IMR-90 (cell line): ENCODE data around the gene PES1. TPM values are rescaled to one million over a fixed set of nuclear protein-coding genes. Genes with fewer than 3 reads are reported as not detected.

ENCODE experiments used
- ATAC-seq: fragments of 200-7000 bp; cut with Tn5 transposase; 2 replicates; pipeline ENCODE4 v1.9.1; 2020; ENCODE audit warnings: low read depth, mild to moderate bottlenecking, moderate library complexity
- BruUV-seq: library from RNA; stranded (reverse); fragments of 400-500 nt; replicated peaks from 2 replicates; lab custom pipeline; 2021; lab: Mats Ljungman, UMichigan
- CTCF ChIA-PET: fragments of 300-600 bp; formaldehyde crosslinking; extraction: SDS; loops from one replicate; lab custom pipeline; 2021; ENCODE audit warnings: antibody characterized with exemption; lab: Yijun Ruan, JAX
- POLR2A ChIA-PET: fragments of 300-600 bp; sonication (Branson Sonifier 250); formaldehyde crosslinking; loops from one replicate; lab custom pipeline; 2022; ENCODE audit warnings: antibody characterized with exemption; ENCODE audit not compliant: unreplicated experiment; lab: Charles Lee
- DNase-seq: peaks from one replicate; pipeline ENCODE4 v3.0.0; 2013
- H2AFZ ChIP-seq: replicated peaks from 2 replicates; pipeline ENCODE3; 2013; ENCODE audit warnings: low read length, mild to moderate bottlenecking; ENCODE audit not compliant: poor library complexity
- H2AK5ac ChIP-seq: 2 replicates; pipeline ENCODE4 v1.6.1; 2013; ENCODE audit warnings: low read depth, low read length, inconsistent platforms
- H2AK9ac ChIP-seq: replicated peaks from 2 replicates; pipeline ENCODE3; 2013; ENCODE audit warnings: mild to moderate bottlenecking, low read depth, low read length, moderate library complexity; ENCODE audit not compliant: poor library complexity
- H2BK120ac ChIP-seq: 2 replicates; pipeline ENCODE4 v1.6.1; 2013; ENCODE audit warnings: low read depth, low read length, inconsistent platforms
- H2BK15ac ChIP-seq: 3 replicates; pipeline ENCODE4 v1.6.1; 2013; ENCODE audit warnings: low read depth, low read length, inconsistent platforms
- H2BK20ac ChIP-seq: 2 replicates; pipeline ENCODE4 v1.6.1; 2013; ENCODE audit warnings: low read depth, mild to moderate bottlenecking, inconsistent platforms, low read length, moderate library complexity
- H2BK5ac ChIP-seq: 2 replicates; pipeline ENCODE4 v1.6.1; 2013; ENCODE audit warnings: mild to moderate bottlenecking, low read depth, low read length, inconsistent platforms; ENCODE audit not compliant: poor library complexity, severe bottlenecking
- H3K14ac ChIP-seq: replicated peaks from 2 replicates; pipeline ENCODE4 v1.6.1; 2013; ENCODE audit warnings: low read depth, low read length, inconsistent platforms
- H3K18ac ChIP-seq: 2 replicates; pipeline ENCODE4 v1.6.1; 2013; ENCODE audit warnings: low read depth, low read length, control low read depth
- H3K23ac ChIP-seq: 2 replicates; pipeline ENCODE4 v1.6.1; 2013; ENCODE audit warnings: low read depth, low read length, inconsistent platforms
- H3K27ac ChIP-seq: 2 replicates; pipeline ENCODE4 v1.5.1; 2013; ENCODE audit warnings: mild to moderate bottlenecking, control low read depth, low read length; ENCODE audit not compliant: insufficient read depth
- H3K27me3 ChIP-seq: 2 replicates; pipeline ENCODE4 v1.6.1; 2013; ENCODE audit warnings: low read length; ENCODE audit not compliant: control insufficient read depth, insufficient read depth
- H3K36me3 ChIP-seq: 2 replicates; pipeline ENCODE4 v1.6.1; 2013; ENCODE audit warnings: low read length, mixed read lengths; ENCODE audit not compliant: control insufficient read depth, insufficient read depth
- H3K4ac ChIP-seq: 2 replicates; pipeline ENCODE4 v1.6.1; 2013; ENCODE audit warnings: low read depth, low read length, inconsistent platforms
- H3K4me1 ChIP-seq: 2 replicates; pipeline ENCODE4 v1.6.1; 2013; ENCODE audit warnings: low read length, mixed read lengths; ENCODE audit not compliant: control insufficient read depth, insufficient read depth
- H3K4me2 ChIP-seq: 2 replicates; pipeline ENCODE4 v1.6.1; 2013; ENCODE audit warnings: low read depth, mild to moderate bottlenecking, control low read depth, low read length, moderate library complexity
- H3K4me3 ChIP-seq: 2 replicates; pipeline ENCODE4 v1.5.1; 2013; ENCODE audit warnings: low read depth, mild to moderate bottlenecking, control low read depth, low read length, moderate library complexity; ENCODE audit not compliant: insufficient read depth
- H3K56ac ChIP-seq: 2 replicates; pipeline ENCODE4 v1.6.1; 2013; ENCODE audit warnings: low read length, inconsistent platforms; ENCODE audit not compliant: insufficient read depth; ENCODE audit errors: extremely low read depth
- H3K79me1 ChIP-seq, 2 experiments: 2 replicates each; pipeline ENCODE4 v1.6.1; 2013; ENCODE audit warnings: low read length in 2 of 2, inconsistent platforms in 1 of 2, low read depth in 1 of 2
- H3K9ac ChIP-seq: 2 replicates; pipeline ENCODE4 v1.6.1; 2013; ENCODE audit warnings: low read depth, low read length, control low read depth
- H3K9me1 ChIP-seq: 2 replicates; pipeline ENCODE4 v1.6.1; 2013; ENCODE audit warnings: low read length, inconsistent platforms; ENCODE audit not compliant: insufficient read depth
- H3K9me3 ChIP-seq: 2 replicates; pipeline ENCODE4 v1.6.1; 2013; ENCODE audit warnings: low read length; ENCODE audit not compliant: control insufficient read depth, insufficient read depth
- H4K20me1 ChIP-seq: 2 replicates; pipeline ENCODE4 v1.6.1; 2013; ENCODE audit warnings: low read length, inconsistent platforms; ENCODE audit not compliant: insufficient read depth
- H4K5ac ChIP-seq: 2 replicates; pipeline ENCODE4 v1.6.1; 2013; ENCODE audit warnings: mild to moderate bottlenecking, low read depth, low read length, control low read depth
- H4K8ac ChIP-seq, 2 experiments: 2 replicates each; pipeline ENCODE4 v1.6.1; 2013; ENCODE audit warnings: low read depth in 2 of 2, low read length in 2 of 2, control low read depth in 1 of 2, inconsistent platforms in 1 of 2
- H4K91ac ChIP-seq: 2 replicates; pipeline ENCODE4 v1.6.1; 2013; ENCODE audit warnings: low read depth, low read length, inconsistent platforms; ENCODE audit not compliant: insufficient read depth
- BHLHE40 ChIP-seq: fragments of 150-350 bp; IDR thresholded peaks from 2 replicates; pipeline ENCODE4 v1.6.1; 2016; ENCODE audit warnings: mild to moderate bottlenecking, low read depth, low read length
- CEBPB ChIP-seq: IDR thresholded peaks from 2 replicates; pipeline ENCODE4 v1.6.1; 2012; ENCODE audit warnings: low read depth, low read length, improper control_type of control experiment
- CHD1 ChIP-seq: IDR thresholded peaks from 2 replicates; pipeline ENCODE4 v1.6.1; 2012; ENCODE audit warnings: low read depth, low read length, improper control_type of control experiment
- CTCF ChIP-seq: conservative IDR thresholded peaks from 2 replicates; pipeline ENCODE4 v1.5.1; 2012; ENCODE audit warnings: mild to moderate bottlenecking, low read depth, low read length, improper control_type of control experiment
- FOS ChIP-seq: fragments of 150-350 bp; IDR thresholded peaks from 2 replicates; pipeline ENCODE4 v1.6.1; 2016; ENCODE audit warnings: low read depth, low read length
- MAFK ChIP-seq: IDR thresholded peaks from 2 replicates; pipeline ENCODE4 v1.6.1; 2012; ENCODE audit warnings: low read depth, low read length, improper control_type of control experiment
- MAZ ChIP-seq: IDR thresholded peaks from 2 replicates; pipeline ENCODE4 v1.6.1; 2012; ENCODE audit warnings: low read depth, mild to moderate bottlenecking, low read length, improper control_type of control experiment, moderate library complexity, borderline replicate concordance
- MXI1 ChIP-seq: IDR thresholded peaks from 2 replicates; pipeline ENCODE4 v1.6.1; 2012; ENCODE audit warnings: low read depth, mild to moderate bottlenecking, low read length, moderate library complexity, borderline replicate concordance
- POLR2A ChIP-seq: IDR thresholded peaks from 2 replicates; pipeline ENCODE4 v1.6.1; 2012; ENCODE audit warnings: mild to moderate bottlenecking, low read depth, low read length
- RCOR1 ChIP-seq: IDR thresholded peaks from 2 replicates; pipeline ENCODE4 v1.6.1; 2012; ENCODE audit warnings: mild to moderate bottlenecking, low read length, improper control_type of control experiment; ENCODE audit not compliant: insufficient replicate concordance
- RFX5 ChIP-seq: IDR thresholded peaks from 2 replicates; pipeline ENCODE4 v1.8.0; 2012; ENCODE audit warnings: low read depth, mild to moderate bottlenecking, low read length, moderate library complexity
- SMC3 ChIP-seq: fragments of 150-350 bp; IDR thresholded peaks from 2 replicates; pipeline ENCODE4 v1.6.1; 2016; ENCODE audit warnings: low read depth, mild to moderate bottlenecking, antibody characterized with exemption, low read length, moderate library complexity
- USF2 ChIP-seq: fragments of 150-350 bp; IDR thresholded peaks from 2 replicates; pipeline ENCODE4 v1.6.1; 2017; ENCODE audit warnings: mild to moderate bottlenecking, antibody characterized with exemption, low read length, low read depth
- WGBS, 2 experiments: methylation state at CpG; one replicate each; pipeline versions ENCODE4 v1.1.5 to v1.1.7; 2013; ENCODE audit warnings: missing lambda C conversion rate in 2 of 2; ENCODE audit not compliant: insufficient read length in 1 of 2; ENCODE audit errors: extremely low coverage in 2 of 2; 5-methylcytosine and 5-hydroxymethylcytosine counted together
- dilution Hi-C: fragments of 300-500 bp; cut with HindIII; formaldehyde crosslinking; loops from one replicate; pipeline ENCODE4 v1.14.3; 2018; ENCODE audit warnings: low sequenced_read_pairs; ENCODE audit not compliant: unreplicated experiment
- in situ Hi-C: fragments of 300-500 bp; cut with MboI; formaldehyde crosslinking; loops from 3 replicates; pipeline ENCODE4 v1.14.3; 2019; ENCODE audit warnings: low sequenced_read_pairs, inconsistent platforms, mixed read lengths
- intact Hi-C: fragments of 100-400 bp; cut with micrococcal nuclease; formaldehyde crosslinking; loops from 2 replicates; pipeline ENCODE4 v1.10.0; 2022
- polyA plus RNA-seq, 3 experiments: library from polyadenylated mRNA; depleted of rRNA; stranded (reverse); fragments of >200 nt; gene quantifications; 2 replicates each; pipeline ENCODE4 v1.2.3, GENCODE V29; 2012; ENCODE audit warnings: low replicate concordance in 1 of 3
- total RNA-seq: library from RNA; depleted of rRNA; stranded (reverse); fragments of >200 nt; gene quantifications from 2 replicates; pipeline ENCODE4 v1.2.3, GENCODE V29; 2012

The PES1 gene
- total and polyA plus RNA-seq, 2 of the 4 experiments (the other 2 are of a cell fraction) = 120 to 142 TPM

- ChIA-PET POLR2A (no interaction called here), CTCF (no interaction called here)
- Histone ChIP-seq H4K91ac (no peak overlapping the region), H3K56ac (no peak overlapping the region), H3K4me2 (no peak overlapping the region), H4K20me1 (no peaks in the 10 kb centered on the region; the same call in 1 of the 2 replicates), H3K14ac (no peak overlapping the region), H2BK120ac (no peak overlapping the region), H3K4me1 (peaks cover 2% of the 10 kb centered on the region; the same call in 1 of the 2 replicates), H3K4ac (no peak overlapping the region), H4K5ac (no peak overlapping the region), H3K4me3 (no peak overlapping the region), H3K27me3 (peaks cover 47% of the 10 kb centered on the region), H2BK15ac (no peak overlapping the region), H3K36me3 (no peaks in the 10 kb centered on the region), H3K23ac (no peak overlapping the region), H4K8ac (no peak overlapping the region), H3K27ac (no peak overlapping the region), H2AK9ac (no peak overlapping the region), H2AFZ (no peak overlapping the region), H3K79me1 (no peaks in the 10 kb centered on the region), H3K9ac (no peak overlapping the region), H3K18ac (no peak overlapping the region), H3K9me3 (no peaks in the 10 kb centered on the region), H2BK20ac (no peak overlapping the region), H3K9me1 (no peaks in the 10 kb centered on the region), H2AK5ac (no peak overlapping the region), H2BK5ac (no peak overlapping the region)
- ATAC-seq = no peak
- TF ChIP-seq USF2 (no peak), CHD1 (no peak), SMC3 (no peak), MAFK (no peak), MAZ (no peak), POLR2A (no peak), CEBPB (no peak), BHLHE40 (no peak), RCOR1 (no peak), RFX5 (no peak), FOS (no peak), MXI1 (no peak), CTCF (no peak)
- WGBS, 2 experiments = 94% methylated on average over 4 of the region's 12 CpGs; no CpG with 5 or more reads in 1 of the 2 experiments
- intact Hi-C loops (no loop called here), in situ Hi-C loops (no loop called here), dilution Hi-C loops (no loop called here)
- BruUV-seq = no TSS peak
- no peak for DNase-seq
These were observed 48.9 kb downstream of the PES1 start for GRCh38 chr22:30542811-30543188.
